Heart left ventricle (tissue), 16 donors: ENCODE data around the gene SLC7A4. TPM values are rescaled to one million over a fixed set of nuclear protein-coding genes. Genes with fewer than 3 reads are reported as not detected.
"Not testable (repeated sequence)": the region's sequence is repeated elsewhere in the genome, so short reads cannot be mapped to it uniquely, and the experiment has no call there.

ENCODE experiments used
- ATAC-seq, 4 donors: fragments of 200-7000 bp; cut with Tn5 transposase; one replicate each; pipeline ENCODE4 v1.9.1; 2020 to 2022; ENCODE audit warnings: moderate library complexity in 4 of 4, mild to moderate bottlenecking in 3 of 4, moderate number of reproducible peaks in 1 of 4
- DNase-seq, 5 donors: peaks; one replicate each; pipeline ENCODE4 v3.0.0-alpha.2; 2020
- H3K27ac ChIP-seq, 12 donors: fragments of 200-600 bp; sonication (generic) in 4 of 12; one replicate each; pipeline versions ENCODE4 v1.5.0 to v1.8.0; 2016 to 2022; ENCODE audit warnings: mild to moderate bottlenecking in 2 of 12
- H3K27me3 ChIP-seq, 9 donors: fragments of 200-600 bp; sonication (generic) in 2 of 9; one replicate each; pipeline versions ENCODE4 v1.5.1 to v1.8.0; 2016 to 2022; ENCODE audit warnings: mild to moderate bottlenecking in 3 of 9
- H3K36me3 ChIP-seq, 9 donors: fragments of 200-600 bp; sonication (generic) in 2 of 9; one replicate each; pipeline versions ENCODE4 v1.5.0 to v1.8.0; 2018 to 2022; ENCODE audit warnings: mild to moderate bottlenecking in 2 of 9
- H3K4me1 ChIP-seq, 12 donors: fragments of 200-600 bp; sonication (generic) in 4 of 12; one replicate each; pipeline versions ENCODE4 v1.5.0 to v1.8.0; 2016 to 2022; ENCODE audit warnings: mild to moderate bottlenecking in 3 of 12
- H3K4me3 ChIP-seq, 12 donors: fragments of 200-600 bp; sonication (generic) in 4 of 12; one replicate each; pipeline versions ENCODE4 v1.5.0 to v1.8.0; 2017 to 2022; ENCODE audit warnings: mild to moderate bottlenecking in 9 of 12, moderate library complexity in 4 of 12
- H3K9me3 ChIP-seq, 12 donors: fragments of 200-600 bp; sonication (generic) in 4 of 12; one replicate each; pipeline versions ENCODE4 v1.5.0 to v1.8.0; 2016 to 2022; ENCODE audit warnings: mild to moderate bottlenecking in 1 of 12
- CTCF ChIP-seq, 12 donors: fragments of 200-600 bp; sonication (generic) in 4 of 12; IDR thresholded peaks; one replicate each; pipeline versions ENCODE4 v1.5.0 to v1.8.0; 2018 to 2022; ENCODE audit warnings: antibody characterized with exemption in 12 of 12, mild to moderate bottlenecking in 5 of 12
- POLR2A ChIP-seq, 2 donors: fragments of 450-650 bp; IDR thresholded peaks; one replicate each; pipeline ENCODE4 v1.6.1; 2017; ENCODE audit warnings: antibody characterized with exemption in 2 of 2, mild to moderate bottlenecking in 2 of 2, moderate library complexity in 2 of 2
- WGBS, 4 donors: extraction: QIAGEN DNeasy Blood & Tissue Kit in 2 of 4; methylation state at CpG; one replicate each; pipeline versions ENCODE4 v1.1.5 to v1.1.7; 2013 to 2018; 5-methylcytosine and 5-hydroxymethylcytosine counted together
- intact Hi-C, 10 donors: fragments of 100-400 bp; cut with DNase I; formaldehyde crosslinking; loops; one replicate each; pipeline versions ENCODE4 v1.11.1 to v1.14.2; 2022
- polyA plus RNA-seq, 2 donors: library from polyadenylated mRNA; stranded (reverse); fragments of 200-250 nt; gene quantifications; one replicate each; pipeline ENCODE4 v1.2.3, GENCODE V29; 2013
- total RNA-seq, 9 donors: library from RNA; depleted of rRNA in 2 of 9; stranded (reverse); fragments of >200 nt in 2 of 9; fragmentation: NEBNext Ultra II Directional in 3 of 9; extraction: Animal tissue kit (Norgen Biotek cat#: 25700) in 3 of 9; gene quantifications; one replicate each; pipeline versions ENCODE4 v1.1.0 to v1.2.4, GENCODE V29; 2016 to 2023
- donor health status: ischemic (EF 13 %, LVEDD 7.1; RV severe dilation, severe dysfunction).
- donor health status: healthy with polysubstance abuse.
- donor health status: DM: no; HTN: yes; CAD: no.
- donor health status: DM: no; HTN: no; CAD: no.
- donor health status: ischemic (EF 25% LVEDD 6.9; RV normal size, moderate dysfunction).
- donor health status: ischemic (EF 25% LVEDD 5.7; RV mildly dilated, moderate dysfunction).
- donor health status: healthy.
- donor health status: DM: yes; HTN: yes; CAD: no.
- donor health status: ischemic (EF 35%, LVEDD 5.7; RV mildly dilated, moderate dysfunction).
- donor health status: nonischemic (EF 11% LVEDD 7.7; RV severe dilation, severe dysfunction).
- donor health status: DM: yes; HTN: yes; CAD: no.
- donor health status: PGD.
- donor health status: ischemic (EF 29% LVEDD 5.4; RV normal size, mild dysfunction).
- donor health status: nonischemic (EF 23%, LVEDD 6.1; RV moderate dilation, normal function).

Gene SLC7A4
- total and polyA plus RNA-seq, 11 donors, result 0.24 to 2.8 (median 0.31) TPM; not detected in 8

DNA sequence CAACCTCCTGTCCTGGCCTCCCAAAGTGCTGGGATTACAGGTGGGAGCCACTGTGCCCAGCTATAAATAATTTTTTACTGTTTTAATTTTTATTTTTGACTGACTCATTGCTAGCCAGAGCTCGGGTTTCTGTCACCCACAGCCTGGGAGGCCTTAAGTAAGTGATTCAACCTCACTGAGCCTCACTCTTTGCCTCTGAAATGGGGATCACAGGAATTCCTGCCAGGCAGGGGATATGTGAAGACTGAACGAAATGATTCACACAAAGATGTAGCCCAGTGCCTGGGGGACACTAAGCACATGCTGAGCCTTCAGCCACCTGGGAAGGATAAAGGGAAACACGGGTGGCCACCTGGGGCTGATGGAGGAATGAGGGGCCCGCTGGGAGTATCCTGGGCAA, 9.6 kb upstream of the SLC7A4 start:
- 80 to 85% (median 80%) methylated on average over 4 of the region's 4 CpGs for WGBS, 4 donors
- intact Hi-C loops, result no loop called here
- Histone ChIP-seq H3K4me1 (peaks cover 0 to 22% (median 10%) of the 10 kb centered on the region in 12 donors), H3K36me3 (no peaks in the 10 kb centered on the region), H3K4me3 (no peak overlapping the region), H3K9me3 (no peaks in the 10 kb centered on the region), H3K27ac (no peak overlapping the region), H3K27me3 (no peaks in the 10 kb centered on the region)
- ATAC-seq (no peak), DNase-seq (peak in 1 of 5 donors; percentile 8)
- TF ChIP-seq POLR2A (IDR thresholded peaks at IDR 0.05) (no peak), CTCF (IDR thresholded peaks at IDR 0.05) (no peak)

DNA sequence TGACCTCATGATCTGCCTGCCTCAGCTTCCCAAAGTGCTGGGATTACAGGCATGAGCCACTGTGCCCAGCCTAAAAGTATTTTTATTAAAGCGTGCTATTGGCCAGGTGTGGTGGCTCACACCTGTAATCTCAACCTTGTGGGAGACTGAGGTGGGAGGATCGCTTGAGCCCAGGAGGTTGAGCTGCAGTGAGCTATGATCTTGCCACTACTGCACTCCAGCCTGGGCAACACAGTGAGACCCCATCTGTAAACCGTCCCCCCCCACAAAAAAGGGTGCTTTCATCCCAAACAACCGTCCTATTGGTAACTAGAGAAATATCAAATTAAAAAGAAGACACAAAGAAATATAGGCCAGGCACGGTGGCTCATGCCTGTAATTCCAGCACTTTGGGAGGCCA, 6.8 kb upstream of the SLC7A4 start:
- WGBS, 4 donors, result 89 to 95% (median 92%) methylated on average over 5 of the region's 5 CpGs
- not testable (repeated sequence) for H3K9me3 ChIP-seq, H3K4me1 ChIP-seq, H3K36me3 ChIP-seq, H3K27ac ChIP-seq, H3K4me3 ChIP-seq, ATAC-seq, H3K27me3 ChIP-seq
- intact Hi-C loops, result loop anchor here in 1 of 10 donors (10.0 kb wide), 1 partner anchor 56 kb away; no protein-coding TSS in a partner anchor
- peak in 1 of 5 donors; percentile 11 for DNase-seq

DNA sequence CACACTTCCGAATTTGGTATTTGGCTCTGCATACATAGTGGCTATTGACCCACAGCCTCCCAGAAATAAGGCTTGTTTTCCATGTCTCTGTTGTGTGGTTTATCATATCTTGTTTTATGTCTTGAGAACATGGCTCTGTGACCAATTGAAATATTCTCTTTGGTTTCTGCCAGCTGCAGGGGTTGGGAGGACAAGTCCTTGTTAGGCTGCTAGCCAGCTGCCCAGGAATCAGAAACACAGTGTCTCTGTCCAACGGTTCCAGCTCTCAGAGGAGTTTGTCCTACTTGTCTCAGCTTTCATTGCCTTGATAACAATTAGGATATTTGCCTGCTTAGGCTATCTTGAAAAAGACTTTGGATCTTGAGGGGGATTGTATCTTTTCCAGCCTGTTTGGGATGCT, 6.0 kb upstream of the SLC7A4 start:
- intact Hi-C loops, result loop anchor here in 1 of 10 donors (10.0 kb wide), 1 partner anchor 56 kb away; no protein-coding TSS in a partner anchor
- Histone ChIP-seq H3K4me3 (no peak overlapping the region), H3K27me3 (peaks cover 0 to 3% (median 0%) of the 10 kb centered on the region in 9 donors), H3K4me1 (peaks cover 0 to 8% (median 1%) of the 10 kb centered on the region in 12 donors), H3K9me3 (no peaks in the 10 kb centered on the region), H3K27ac (peak overlapping the region in 2 of 12 donors; percentile 43 to 46), H3K36me3 (no peaks in the 10 kb centered on the region)
- DNase-seq (no peak), ATAC-seq (peak in 3 of 4 donors; percentile 39 to 55 (median 42))
- no peak for TF ChIP-seq CTCF (IDR thresholded peaks at IDR 0.05)
- no peak for TF ChIP-seq POLR2A (IDR thresholded peaks at IDR 0.05)
- WGBS, 4 donors, result 32 to 43% (median 38%) methylated on average over 2 of the region's 2 CpGs

GRCh38 chr22:21034989-21035388, 2.6 kb upstream of the SLC7A4 start:
- no peak for DNase-seq
- H3K27ac ChIP-seq, result no peak overlapping the region
- no peaks in the 10 kb centered on the region for H3K9me3 ChIP-seq
- ATAC-seq, result no peak
- TF ChIP-seq POLR2A (IDR thresholded peaks at IDR 0.05) (no peak), CTCF (IDR thresholded peaks at IDR 0.05) (no peak)
- H3K36me3 ChIP-seq, result no peaks in the 10 kb centered on the region
- H3K4me3 ChIP-seq, result no peak overlapping the region
- H3K4me1 ChIP-seq, result peaks cover 0 to 16% (median 6%) of the 10 kb centered on the region in 12 donors
- WGBS, 4 donors, result 86 to 93% (median 89%) methylated on average over 3 of the region's 3 CpGs
- peaks cover 6 to 34% (median 19%) of the 10 kb centered on the region in 9 donors for H3K27me3 ChIP-seq
- intact Hi-C loops, result loop anchor here in 1 of 10 donors (10.0 kb wide), 1 partner anchor 60 kb away; no protein-coding TSS in a partner anchor

- Histone ChIP-seq H3K36me3 (no peaks in the 10 kb centered on the region), H3K4me3 (no peak overlapping the region), H3K9me3 (no peaks in the 10 kb centered on the region), H3K27ac (no peak overlapping the region), H3K27me3 (peaks cover 9 to 44% (median 19%) of the 10 kb centered on the region in 9 donors), H3K4me1 (peaks cover 0 to 16% (median 6%) of the 10 kb centered on the region in 12 donors)
- TF ChIP-seq POLR2A (IDR thresholded peaks at IDR 0.05), result no peak
- TF ChIP-seq CTCF (IDR thresholded peaks at IDR 0.05), result no peak
- 82 to 96% (median 94%) methylated on average over 3 of the region's 3 CpGs for WGBS, 4 donors
- no peak for ATAC-seq
- DNase-seq, result no peak
- intact Hi-C loops, result loop anchor here in 1 of 10 donors (10.0 kb wide), 1 partner anchor 61 kb away; no protein-coding TSS in a partner anchor
Observed at GRCh38 chr22:21033895-21034294, 1.5 kb upstream of the SLC7A4 start.
